Suprapubic skin (tissue), 3 donors: ENCODE data around the gene RPL36A.

Experiments used
- EP300 ChIP-seq: sonication (generic); formaldehyde crosslinking; IDR thresholded peaks from one replicate; pipeline ENCODE4 v1.6.1; 2017; ENCODE audit warnings: antibody characterized with exemption
- TF ChIP-seq, protein P1 (sequence below), 2 donors: fragments of 200-600 bp in 1 of 2; fragments of 450-650 bp in 1 of 2; sonication (generic) in 1 of 2; IDR thresholded peaks; one replicate each; pipeline ENCODE4 v1.5.1; 2016 to 2019; ENCODE audit warnings: antibody characterized with exemption in 2 of 2, mild to moderate bottlenecking in 1 of 2, moderate library complexity in 1 of 2

DNA sequence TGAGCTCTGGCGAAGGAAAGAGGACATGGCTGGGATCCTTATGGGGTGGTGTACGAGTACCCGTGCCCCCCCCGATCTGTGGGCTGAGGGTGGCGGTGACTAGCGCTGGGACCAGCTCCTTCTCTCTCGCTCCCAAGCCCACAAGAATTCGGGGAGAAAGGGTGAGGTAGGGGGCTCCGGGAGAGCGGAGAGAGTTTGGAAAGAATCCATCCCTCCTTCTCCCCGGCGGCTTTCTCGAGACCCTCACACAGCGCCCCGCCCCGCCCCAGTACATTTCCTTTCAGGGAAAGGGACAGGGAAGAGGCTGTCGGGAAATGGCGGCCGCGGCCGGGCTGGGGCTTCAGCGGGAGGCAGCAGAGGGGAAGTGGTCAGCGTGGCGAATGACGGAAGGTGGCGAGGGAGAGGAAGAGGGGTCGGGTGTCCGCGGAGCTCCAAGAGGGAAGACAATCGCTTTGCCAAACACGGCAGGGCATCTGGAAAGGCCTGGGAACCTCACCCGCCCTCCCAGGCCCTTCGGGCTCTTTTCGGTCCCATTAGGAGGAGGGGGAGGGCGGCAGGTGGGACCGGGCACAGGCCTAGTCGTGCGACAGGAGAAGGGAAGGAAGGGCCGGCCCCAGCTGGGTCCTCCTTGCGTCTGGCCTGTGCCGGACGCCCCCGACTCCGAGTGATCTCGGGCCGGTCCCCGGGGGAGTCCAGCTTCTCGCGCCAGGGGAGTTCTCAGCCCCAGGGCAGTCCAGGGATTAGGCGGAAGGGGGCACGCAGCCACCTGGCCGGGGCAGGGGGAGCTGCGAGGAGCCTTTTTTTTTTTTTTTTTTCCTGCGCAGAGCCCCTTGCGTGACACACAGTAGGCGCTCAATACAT is 27.4 kb downstream of the RPL36A start:
- TF ChIP-seq, protein P1, sequence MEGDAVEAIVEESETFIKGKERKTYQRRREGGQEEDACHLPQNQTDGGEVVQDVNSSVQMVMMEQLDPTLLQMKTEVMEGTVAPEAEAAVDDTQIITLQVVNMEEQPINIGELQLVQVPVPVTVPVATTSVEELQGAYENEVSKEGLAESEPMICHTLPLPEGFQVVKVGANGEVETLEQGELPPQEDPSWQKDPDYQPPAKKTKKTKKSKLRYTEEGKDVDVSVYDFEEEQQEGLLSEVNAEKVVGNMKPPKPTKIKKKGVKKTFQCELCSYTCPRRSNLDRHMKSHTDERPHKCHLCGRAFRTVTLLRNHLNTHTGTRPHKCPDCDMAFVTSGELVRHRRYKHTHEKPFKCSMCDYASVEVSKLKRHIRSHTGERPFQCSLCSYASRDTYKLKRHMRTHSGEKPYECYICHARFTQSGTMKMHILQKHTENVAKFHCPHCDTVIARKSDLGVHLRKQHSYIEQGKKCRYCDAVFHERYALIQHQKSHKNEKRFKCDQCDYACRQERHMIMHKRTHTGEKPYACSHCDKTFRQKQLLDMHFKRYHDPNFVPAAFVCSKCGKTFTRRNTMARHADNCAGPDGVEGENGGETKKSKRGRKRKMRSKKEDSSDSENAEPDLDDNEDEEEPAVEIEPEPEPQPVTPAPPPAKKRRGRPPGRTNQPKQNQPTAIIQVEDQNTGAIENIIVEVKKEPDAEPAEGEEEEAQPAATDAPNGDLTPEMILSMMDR (IDR thresholded peaks at IDR 0.05), result no peak
- no peak for TF ChIP-seq EP300
